Panc1 (cell line): ENCODE measurements around the gene DPM1. TPM values are rescaled to one million over a fixed set of nuclear protein-coding genes. Genes with fewer than 3 reads are reported as not detected.

Experiments used
- ATAC-seq: fragments of 200-7000 bp; cut with Tn5 transposase; 2 replicates; pipeline ENCODE4 v1.9.1; 2020; ENCODE audit warnings: mild to moderate bottlenecking, moderate library complexity
- BruUV-seq: library from RNA; stranded (reverse); fragments of 400-500 nt; replicated peaks from 2 replicates; lab custom pipeline; 2021; lab: Mats Ljungman, UMichigan
- CTCF ChIA-PET: fragments of 300-600 bp; sonication (Branson Sonifier 250); formaldehyde crosslinking; loops from one replicate; lab custom pipeline; 2022; ENCODE audit warnings: antibody characterized with exemption; lab: Charles Lee
- POLR2A ChIA-PET: fragments of 300-600 bp; sonication (Branson Sonifier 250); formaldehyde crosslinking; loops from one replicate; lab custom pipeline; 2022; ENCODE audit warnings: antibody characterized with exemption; lab: Charles Lee
- DNase-seq: peaks from one replicate; pipeline ENCODE4 v3.0.0-alpha.2; 2010; ENCODE audit warnings: low read depth, low spot score
- H3K27ac ChIP-seq: 2 replicates; pipeline ENCODE4 v1.5.1; 2011; ENCODE audit warnings: mild to moderate bottlenecking, low read length, inconsistent platforms
- H3K27me3 ChIP-seq: fragments of 200-500 bp; sonication (Bioruptor generic); 2 replicates; pipeline ENCODE4 v1.6.0; 2014; ENCODE audit warnings: low read length, inconsistent platforms; ENCODE audit not compliant: control insufficient read depth, insufficient read depth
- H3K36me3 ChIP-seq: fragments of 200-500 bp; sonication (Bioruptor generic); 2 replicates; pipeline ENCODE4 v1.5.1; 2014; ENCODE audit warnings: inconsistent platforms, mild to moderate bottlenecking, low read length, moderate library complexity; ENCODE audit not compliant: control insufficient read depth, insufficient read depth
- H3K4me1 ChIP-seq: 2 replicates; pipeline ENCODE4 v1.5.1; 2011; ENCODE audit warnings: inconsistent platforms, mild to moderate bottlenecking, low read length, moderate library complexity; ENCODE audit not compliant: control insufficient read depth, insufficient read depth
- H3K4me3 ChIP-seq, 2 experiments: 2 replicates each; pipeline ENCODE4 v1.5.1; 2011 to 2012; ENCODE audit warnings: low read depth in 2 of 2, low read length in 2 of 2, mild to moderate bottlenecking in 2 of 2, inconsistent platforms in 1 of 2, moderate library complexity in 1 of 2
- H3K9me3 ChIP-seq: fragments of 200-500 bp; sonication (Bioruptor generic); 2 replicates; pipeline ENCODE4 v1.5.1; 2014; ENCODE audit warnings: low read depth, mild to moderate bottlenecking, inconsistent platforms, low read length, moderate library complexity; ENCODE audit not compliant: control insufficient read depth, insufficient read depth
- POLR2AphosphoS5 ChIP-seq: IDR thresholded peaks from 2 replicates; pipeline ENCODE4 v1.6.1; 2012; ENCODE audit warnings: mild to moderate bottlenecking, low read depth, low read length, moderate library complexity
- SIN3A ChIP-seq: IDR thresholded peaks from 2 replicates; pipeline ENCODE4 v1.6.1; 2012; ENCODE audit warnings: low read depth, mild to moderate bottlenecking, low read length, moderate library complexity, borderline replicate concordance; ENCODE audit not compliant: insufficient read depth
- TCF7L2 ChIP-seq: IDR thresholded peaks from 2 replicates; pipeline ENCODE4 v1.6.1; 2011; ENCODE audit warnings: mild to moderate bottlenecking, low read depth, low read length, inconsistent platforms
- in situ Hi-C: cut with HindIII; loops from 2 replicates; pipeline ENCODE4 v1.10.0; 2016; ENCODE audit warnings: low sequenced_read_pairs, low pct_unique_long_range_greater_than_20kb
- intact Hi-C: fragments of 100-400 bp; cut with micrococcal nuclease; formaldehyde crosslinking; loops from one replicate; pipeline ENCODE4 v1.10.0; 2022; ENCODE audit not compliant: unreplicated experiment
- total RNA-seq: library from RNA; stranded (reverse); gene quantifications from one replicate; pipeline ENCODE4 v1.2.1, GENCODE V29; 2021; ENCODE audit not compliant: unreplicated experiment
- TF ChIP-seq, protein P1 (sequence below): fragments of 450-650 bp; IDR thresholded peaks from 2 replicates; pipeline ENCODE4 v1.5.1; 2017; ENCODE audit warnings: mild to moderate bottlenecking
- TF ChIP-seq, protein P2 (sequence below), 2 experiments: IDR thresholded peaks; 2 replicates each; pipeline ENCODE4 v1.6.1; 2011 to 2012; ENCODE audit warnings: low read depth in 2 of 2, control low read depth in 1 of 2, low read length in 1 of 2, mild to moderate bottlenecking in 1 of 2, moderate library complexity in 1 of 2; ENCODE audit not compliant: insufficient read depth in 1 of 2

Gene DPM1
- total RNA-seq, 1 experiment from 2014 or later, result 50.2 TPM

DNA sequence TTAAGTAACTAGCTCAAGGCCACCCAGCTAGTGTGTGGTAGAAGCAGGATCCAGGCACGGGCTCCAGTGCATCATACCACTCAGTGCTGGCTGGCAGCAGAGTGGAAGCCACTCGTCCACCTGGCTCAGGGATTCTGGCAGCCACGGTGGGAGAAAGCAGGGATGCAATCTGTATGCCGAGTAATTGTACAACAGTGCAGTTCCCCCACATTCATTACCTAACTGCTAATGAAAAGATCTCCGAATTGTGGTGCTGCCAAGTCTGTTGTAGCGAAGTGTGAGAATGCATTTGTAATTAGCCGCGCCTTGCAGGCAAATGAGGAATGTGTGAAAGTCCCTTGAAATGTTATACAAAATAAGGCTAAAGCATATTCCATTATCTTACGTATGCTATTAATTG, 35.5 kb upstream of the DPM1 start:
- no TSS peak for BruUV-seq
- Histone ChIP-seq H3K9me3 (no peaks in the 10 kb centered on the region), H3K27me3 (peaks cover 6% of the 10 kb centered on the region; the same call in 1 of the 2 replicates), H3K36me3 (no peaks in the 10 kb centered on the region), H3K4me3 (no peak overlapping the region), H3K4me1 (no peaks in the 10 kb centered on the region), H3K27ac (no peak overlapping the region)
- intact Hi-C loops (no loop called here), in situ Hi-C loops (no loop called here)
- ChIA-PET POLR2A (no interaction called here), CTCF (interaction anchor here (1.2 kb wide), 1 partner anchor 13 kb away, joined by 3 read pairs; no protein-coding TSS in a partner anchor)
- no peak for TF ChIP-seq SIN3A
- TF ChIP-seq, protein P1, sequence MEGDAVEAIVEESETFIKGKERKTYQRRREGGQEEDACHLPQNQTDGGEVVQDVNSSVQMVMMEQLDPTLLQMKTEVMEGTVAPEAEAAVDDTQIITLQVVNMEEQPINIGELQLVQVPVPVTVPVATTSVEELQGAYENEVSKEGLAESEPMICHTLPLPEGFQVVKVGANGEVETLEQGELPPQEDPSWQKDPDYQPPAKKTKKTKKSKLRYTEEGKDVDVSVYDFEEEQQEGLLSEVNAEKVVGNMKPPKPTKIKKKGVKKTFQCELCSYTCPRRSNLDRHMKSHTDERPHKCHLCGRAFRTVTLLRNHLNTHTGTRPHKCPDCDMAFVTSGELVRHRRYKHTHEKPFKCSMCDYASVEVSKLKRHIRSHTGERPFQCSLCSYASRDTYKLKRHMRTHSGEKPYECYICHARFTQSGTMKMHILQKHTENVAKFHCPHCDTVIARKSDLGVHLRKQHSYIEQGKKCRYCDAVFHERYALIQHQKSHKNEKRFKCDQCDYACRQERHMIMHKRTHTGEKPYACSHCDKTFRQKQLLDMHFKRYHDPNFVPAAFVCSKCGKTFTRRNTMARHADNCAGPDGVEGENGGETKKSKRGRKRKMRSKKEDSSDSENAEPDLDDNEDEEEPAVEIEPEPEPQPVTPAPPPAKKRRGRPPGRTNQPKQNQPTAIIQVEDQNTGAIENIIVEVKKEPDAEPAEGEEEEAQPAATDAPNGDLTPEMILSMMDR, result no peak
- TF ChIP-seq TCF7L2, result no peak
- no peak for TF ChIP-seq POLR2AphosphoS5
- TF ChIP-seq, protein P2, sequence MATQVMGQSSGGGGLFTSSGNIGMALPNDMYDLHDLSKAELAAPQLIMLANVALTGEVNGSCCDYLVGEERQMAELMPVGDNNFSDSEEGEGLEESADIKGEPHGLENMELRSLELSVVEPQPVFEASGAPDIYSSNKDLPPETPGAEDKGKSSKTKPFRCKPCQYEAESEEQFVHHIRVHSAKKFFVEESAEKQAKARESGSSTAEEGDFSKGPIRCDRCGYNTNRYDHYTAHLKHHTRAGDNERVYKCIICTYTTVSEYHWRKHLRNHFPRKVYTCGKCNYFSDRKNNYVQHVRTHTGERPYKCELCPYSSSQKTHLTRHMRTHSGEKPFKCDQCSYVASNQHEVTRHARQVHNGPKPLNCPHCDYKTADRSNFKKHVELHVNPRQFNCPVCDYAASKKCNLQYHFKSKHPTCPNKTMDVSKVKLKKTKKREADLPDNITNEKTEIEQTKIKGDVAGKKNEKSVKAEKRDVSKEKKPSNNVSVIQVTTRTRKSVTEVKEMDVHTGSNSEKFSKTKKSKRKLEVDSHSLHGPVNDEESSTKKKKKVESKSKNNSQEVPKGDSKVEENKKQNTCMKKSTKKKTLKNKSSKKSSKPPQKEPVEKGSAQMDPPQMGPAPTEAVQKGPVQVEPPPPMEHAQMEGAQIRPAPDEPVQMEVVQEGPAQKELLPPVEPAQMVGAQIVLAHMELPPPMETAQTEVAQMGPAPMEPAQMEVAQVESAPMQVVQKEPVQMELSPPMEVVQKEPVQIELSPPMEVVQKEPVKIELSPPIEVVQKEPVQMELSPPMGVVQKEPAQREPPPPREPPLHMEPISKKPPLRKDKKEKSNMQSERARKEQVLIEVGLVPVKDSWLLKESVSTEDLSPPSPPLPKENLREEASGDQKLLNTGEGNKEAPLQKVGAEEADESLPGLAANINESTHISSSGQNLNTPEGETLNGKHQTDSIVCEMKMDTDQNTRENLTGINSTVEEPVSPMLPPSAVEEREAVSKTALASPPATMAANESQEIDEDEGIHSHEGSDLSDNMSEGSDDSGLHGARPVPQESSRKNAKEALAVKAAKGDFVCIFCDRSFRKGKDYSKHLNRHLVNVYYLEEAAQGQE (IDR thresholded peaks at IDR 0.05; ENCODE audit: insufficient read depth in 1 of 2, low read depth in 2 of 2, low read length in 1 of 2), result no peak
- ATAC-seq (no peak), DNase-seq (no peak)

DNA sequence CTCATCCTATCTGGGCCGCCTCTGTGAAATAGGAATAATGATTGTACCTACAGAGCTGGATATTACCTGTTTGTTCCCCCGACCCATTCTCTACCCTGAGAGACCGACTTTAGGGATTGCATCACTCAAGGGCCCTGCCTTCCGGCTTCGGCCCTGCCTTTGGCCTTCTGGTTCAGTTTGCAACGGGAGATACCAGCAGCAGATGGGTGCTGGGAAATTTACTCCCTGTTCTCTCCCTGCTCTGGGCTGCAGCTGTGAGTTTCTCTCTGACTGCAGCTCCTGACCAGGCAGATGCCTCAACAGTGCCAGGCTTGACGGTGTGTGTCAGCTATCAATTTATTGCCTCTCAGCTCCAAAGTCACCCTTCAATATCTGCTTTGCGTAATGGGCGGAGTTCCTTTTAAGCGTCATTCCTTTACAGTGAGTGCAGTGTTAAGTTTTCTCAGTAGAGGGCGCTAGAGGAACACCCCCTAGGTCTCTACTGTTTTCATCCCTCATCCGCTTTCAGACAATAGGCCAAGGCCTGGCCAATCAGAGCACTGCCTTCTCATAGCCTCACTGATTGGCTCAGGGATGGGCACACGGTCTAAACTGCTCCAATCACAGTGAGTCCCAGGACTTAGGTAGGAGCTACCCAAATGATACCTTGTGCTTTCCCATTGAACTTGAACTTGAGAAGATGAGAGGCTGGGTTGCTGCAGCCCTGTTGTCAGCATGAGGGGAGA, 34.6 kb upstream of the DPM1 start:
- no peak for DNase-seq
- Histone ChIP-seq H3K4me1 (no peaks in the 10 kb centered on the region), H3K9me3 (no peaks in the 10 kb centered on the region), H3K36me3 (no peaks in the 10 kb centered on the region), H3K27me3 (peaks cover 6% of the 10 kb centered on the region; the same call in 1 of the 2 replicates), H3K27ac (no peak overlapping the region), H3K4me3 (no peak overlapping the region)
- no peak for TF ChIP-seq POLR2AphosphoS5
- TF ChIP-seq, protein P1, result peak; percentile 89
- intact Hi-C loops, result no loop called here
- in situ Hi-C loops, result no loop called here
- BruUV-seq, result no TSS peak
- POLR2A ChIA-PET, result interaction anchor here (0.6 kb wide), 1 partner anchor 307 kb away, joined by 4 read pairs; no protein-coding TSS in a partner anchor
- ATAC-seq, result peak; percentile 85
- CTCF ChIA-PET, result interaction anchor here (0.6 to 1.6 kb wide), 3 partner anchors 12 to 362 kb away, joined by 3 to 5 read pairs (median 5); no protein-coding TSS in a partner anchor
